ENCODE measurements around the gene MTERF2. TPM values are rescaled to one million over a fixed set of nuclear protein-coding genes. Genes with fewer than 3 reads are reported as not detected.

The MTERF2 gene
- total and polyA plus RNA-seq, 10 of the 15 experiments (the other 5 are each of a cell fraction or from before 2014, with no cell fraction given), result 2.1 to 9.8 (median 6.7) TPM

DNA sequence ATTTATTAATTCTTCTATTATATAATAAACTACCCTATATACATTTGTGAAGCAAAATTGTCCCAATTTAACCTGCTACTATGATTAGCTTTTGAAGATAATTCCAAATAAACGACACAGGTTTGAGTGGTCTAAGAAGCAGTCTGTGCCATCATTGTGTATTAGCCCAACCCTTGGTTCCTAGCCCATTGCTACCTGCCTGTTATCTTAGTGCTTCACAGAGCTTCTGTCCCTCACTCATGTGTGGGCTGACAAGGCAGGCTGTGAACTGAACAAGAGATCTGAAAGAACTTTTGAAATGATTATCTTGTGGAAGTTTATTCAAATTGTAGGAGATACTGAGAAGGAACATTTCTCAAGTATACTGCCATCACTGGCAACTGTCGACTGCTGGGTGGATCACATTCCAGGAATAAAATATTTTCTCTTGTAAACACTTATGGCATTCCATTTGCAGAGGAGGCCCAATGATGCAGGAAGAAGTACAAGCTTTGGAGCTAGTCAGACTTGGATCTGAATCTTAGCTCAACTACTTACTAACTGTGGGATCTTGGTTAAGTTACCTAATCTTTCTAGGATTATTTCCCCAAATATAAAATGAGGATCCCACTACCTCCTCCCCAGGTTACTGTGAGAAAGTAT, 7.8 kb upstream of the MTERF2 start:
- Histone ChIP-seq H3K27ac (ENCODE audit: control insufficient read depth, insufficient read depth) (no peak overlapping the region), H3K9ac (ENCODE audit: control insufficient read depth, insufficient read depth, low read length) (no peak overlapping the region), H3K4me2 (ENCODE audit: control insufficient read depth, insufficient read depth) (no peak overlapping the region), H3K79me2 (ENCODE audit: control insufficient read depth, insufficient read depth, low read length) (no peaks in the 10 kb centered on the region), H3K4me1 (ENCODE audit: control insufficient read depth, insufficient read depth, low read length) (no peaks in the 10 kb centered on the region), H3K27me3 (replicated peaks in 1 of 2; ENCODE audit: control insufficient read depth in 2 of 2, insufficient read depth in 2 of 2, low read length in 1 of 2) (no peaks in the 10 kb centered on the region), H3K9me3 (replicated peaks; ENCODE audit: control insufficient read depth, insufficient read depth, low read length) (no peaks in the 10 kb centered on the region), H2AFZ (ENCODE audit: control insufficient read depth, low read depth, low read length) (no peak overlapping the region), H3K4me3 (no peak overlapping the region), H4K20me1 (ENCODE audit: control insufficient read depth, insufficient read depth) (no peaks in the 10 kb centered on the region), H3K36me3 (ENCODE audit: control insufficient read depth in 2 of 2, insufficient read depth in 2 of 2, low read length in 1 of 2) (no peaks in the 10 kb centered on the region; a peak in 1 of 4 replicates)
- in situ Hi-C loops (cut with MboI), result no loop called here
- ChIA-PET RAD21 (ENCODE audit: unreplicated experiment) (no interaction called here), POLR2A (no interaction called here), SMC1A (ENCODE audit: uncharacterized antibody, unreplicated experiment) (interaction anchor here (0.8 to 1.2 kb wide), 3 partner anchors 10 to 37 kb away, joined by 3 read pairs; no protein-coding TSS in a partner anchor), CTCF (interaction anchor here (1.0 kb wide), 1 partner anchor 34 kb away, joined by 3 read pairs; no protein-coding TSS in a partner anchor)
- 66% methylated on average over 2 of the region's 2 CpGs for WGBS (ENCODE audit: insufficient coverage, insufficient replicate concordance, low lambda C conversion rate, missing lambda C conversion rate)
- no peak for ATAC-seq
- FAIRE-seq, result no peak
- intact Hi-C loops (cut with micrococcal nuclease; ENCODE audit: unreplicated experiment), result no loop called here
- BruUV-seq (replicated peaks), result no TSS peak
- no peak for TF ChIP-seq NFIC (IDR thresholded peaks at IDR 0.05; ENCODE audit: low read depth, low read length)
- TF ChIP-seq SUPT20H (IDR thresholded peaks at IDR 0.05; ENCODE audit: borderline replicate concordance, control insufficient read depth, low read depth, low read length), result no peak
- TF ChIP-seq, protein P1, sequence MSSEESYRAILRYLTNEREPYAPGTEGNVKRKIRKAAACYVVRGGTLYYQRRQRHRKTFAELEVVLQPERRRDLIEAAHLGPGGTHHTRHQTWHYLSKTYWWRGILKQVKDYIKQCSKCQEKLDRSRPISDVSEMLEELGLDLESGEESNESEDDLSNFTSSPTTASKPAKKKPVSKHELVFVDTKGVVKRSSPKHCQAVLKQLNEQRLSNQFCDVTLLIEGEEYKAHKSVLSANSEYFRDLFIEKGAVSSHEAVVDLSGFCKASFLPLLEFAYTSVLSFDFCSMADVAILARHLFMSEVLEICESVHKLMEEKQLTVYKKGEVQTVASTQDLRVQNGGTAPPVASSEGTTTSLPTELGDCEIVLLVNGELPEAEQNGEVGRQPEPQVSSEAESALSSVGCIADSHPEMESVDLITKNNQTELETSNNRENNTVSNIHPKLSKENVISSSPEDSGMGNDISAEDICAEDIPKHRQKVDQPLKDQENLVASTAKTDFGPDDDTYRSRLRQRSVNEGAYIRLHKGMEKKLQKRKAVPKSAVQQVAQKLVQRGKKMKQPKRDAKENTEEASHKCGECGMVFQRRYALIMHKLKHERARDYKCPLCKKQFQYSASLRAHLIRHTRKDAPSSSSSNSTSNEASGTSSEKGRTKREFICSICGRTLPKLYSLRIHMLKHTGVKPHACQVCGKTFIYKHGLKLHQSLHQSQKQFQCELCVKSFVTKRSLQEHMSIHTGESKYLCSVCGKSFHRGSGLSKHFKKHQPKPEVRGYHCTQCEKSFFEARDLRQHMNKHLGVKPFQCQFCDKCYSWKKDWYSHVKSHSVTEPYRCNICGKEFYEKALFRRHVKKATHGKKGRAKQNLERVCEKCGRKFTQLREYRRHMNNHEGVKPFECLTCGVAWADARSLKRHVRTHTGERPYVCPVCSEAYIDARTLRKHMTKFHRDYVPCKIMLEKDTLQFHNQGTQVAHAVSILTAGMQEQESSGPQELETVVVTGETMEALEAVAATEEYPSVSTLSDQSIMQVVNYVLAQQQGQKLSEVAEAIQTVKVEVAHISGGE (CRISPR knock-in tag; IDR thresholded peaks at IDR 0.05), result no peak
- no peak for TF ChIP-seq CBX5 (IDR thresholded peaks at IDR 0.05; ENCODE audit: low read depth)
- no peak for TF ChIP-seq POLR2A (IDR thresholded peaks at IDR 0.05; ENCODE audit: low read depth, low read length)
- DNase-seq (ENCODE audit: low read depth, low spot score), result no peak

All from GM12878 (cell line).